Measurements from ENCODE around the gene MMEL1. TPM values are rescaled to one million over a fixed set of nuclear protein-coding genes. Genes with fewer than 3 reads are reported as not detected.

Gene MMEL1
- polyA plus RNA-seq, 1 of the 3 experiments (the other 2 are of a cell fraction): 0.16 TPM

GRCh38 chr1:2592672-2593071 is 40.1 kb downstream of the MMEL1 start:
- Histone ChIP-seq H3K27me3 (ENCODE audit: insufficient read depth) (no peaks in the 10 kb centered on the region), H3K36me3 (replicated peaks in 1 of 2; ENCODE audit: control insufficient read depth in 1 of 2, insufficient read depth in 2 of 2, low read length in 1 of 2) (peaks cover 0 to 5% of the 10 kb centered on the region in 2 experiments), H2AFZ (ENCODE audit: low read depth) (no peak overlapping the region), H3K9me3 (no peaks in the 10 kb centered on the region), H3K4me2 (no peak overlapping the region), H3F3A (replicated peaks; ENCODE audit: insufficient read depth) (no peaks in the 10 kb centered on the region), H3K4me3 (ENCODE audit: low read depth in 2 of 2, low read length in 1 of 2) (no peak overlapping the region), H3K9me2 (no peaks in the 10 kb centered on the region), H3K4me1 (ENCODE audit: control insufficient read depth in 1 of 2, insufficient read depth in 2 of 2, low read depth in 1 of 2, low read length in 1 of 2) (peaks cover 0 to 19% of the 10 kb centered on the region in 2 experiments; a peak in 2 of 4 replicates), H3K79me2 (ENCODE audit: insufficient read depth) (no peaks in the 10 kb centered on the region), H3K9ac (no peak overlapping the region), H4K20me1 (ENCODE audit: insufficient read depth) (no peaks in the 10 kb centered on the region), H3K27ac (ENCODE audit: low read depth in 2 of 2, low read length in 1 of 2) (no peak overlapping the region)
- 79% methylated on average over 5 of the region's 15 CpGs for WGBS (ENCODE audit: low lambda C conversion rate)
- POLR2A ChIA-PET: no interaction called here
- peak; percentile 21 for DNase-seq
- TF ChIP-seq FOXJ3 (CRISPR knock-in tag; IDR thresholded peaks at IDR 0.05): no peak
- no peak for TF ChIP-seq CHD2 (IDR thresholded peaks at IDR 0.05; ENCODE audit: low read length, partially characterized antibody)
- no peak for TF ChIP-seq SMC3 (IDR thresholded peaks at IDR 0.05; ENCODE audit: low read depth, low read length)
- TF ChIP-seq PBX3 (IDR thresholded peaks at IDR 0.05): no peak
- no peak for TF ChIP-seq NRF1 (IDR thresholded peaks at IDR 0.05; ENCODE audit: low read depth, low read length)
- no peak for TF ChIP-seq TCF12 (IDR thresholded peaks at IDR 0.05)
- no peak for TF ChIP-seq IRF3 (IDR thresholded peaks at IDR 0.05; ENCODE audit: low read depth, low read length)
- TF ChIP-seq YY1 (IDR thresholded peaks at IDR 0.05; ENCODE audit: low read depth): no peak
- TF ChIP-seq RXRA (IDR thresholded peaks at IDR 0.05; ENCODE audit: borderline replicate concordance, low read depth): no peak
- TF ChIP-seq ZBTB33 (IDR thresholded peaks at IDR 0.05; ENCODE audit: borderline replicate concordance, low read depth): no peak
- CTCF ChIA-PET: no interaction called here

GRCh38 chr1:2591581-2592261 is 41.1 kb downstream of the MMEL1 start:
- Histone ChIP-seq H3K79me2 (ENCODE audit: insufficient read depth) (no peaks in the 10 kb centered on the region; the same call in 1 of the 2 replicates), H3K4me1 (ENCODE audit: control insufficient read depth in 1 of 2, insufficient read depth in 2 of 2, low read depth in 1 of 2, low read length in 1 of 2) (peaks cover 0 to 23% of the 10 kb centered on the region in 2 experiments; a peak in 2 of 4 replicates), H4K20me1 (ENCODE audit: insufficient read depth) (no peaks in the 10 kb centered on the region), H2AFZ (ENCODE audit: low read depth) (no peak overlapping the region), H3K9me3 (no peaks in the 10 kb centered on the region), H3K4me3 (ENCODE audit: low read depth in 2 of 2, low read length in 1 of 2) (no peak overlapping the region), H3F3A (replicated peaks; ENCODE audit: insufficient read depth) (no peaks in the 10 kb centered on the region), H3K27ac (ENCODE audit: low read depth in 2 of 2, low read length in 1 of 2) (no peak overlapping the region), H3K36me3 (replicated peaks in 1 of 2; ENCODE audit: control insufficient read depth in 1 of 2, insufficient read depth in 2 of 2, low read length in 1 of 2) (peaks cover 0 to 5% of the 10 kb centered on the region in 2 experiments), H3K9me2 (no peaks in the 10 kb centered on the region), H3K4me2 (no peak overlapping the region), H3K27me3 (ENCODE audit: insufficient read depth) (no peaks in the 10 kb centered on the region), H3K9ac (no peak overlapping the region)
- peak; percentile 31 for DNase-seq
- ChIA-PET CTCF (no interaction called here), POLR2A (no interaction called here)
- TF ChIP-seq TAF1 (IDR thresholded peaks at IDR 0.05; ENCODE audit: borderline replicate concordance, low read depth, low read length) (no peak), RFX5 (IDR thresholded peaks at IDR 0.05; ENCODE audit: low read length) (no peak), REST (IDR thresholded peaks at IDR 0.05; ENCODE audit: low read depth, low read length) (no peak), MAX (IDR thresholded peaks at IDR 0.05; ENCODE audit: low read depth) (no peak), NRF1 (IDR thresholded peaks at IDR 0.05; ENCODE audit: low read depth, low read length) (no peak), IRF3 (IDR thresholded peaks at IDR 0.05; ENCODE audit: low read depth, low read length) (no peak), FOXJ3 (CRISPR knock-in tag; IDR thresholded peaks at IDR 0.05) (no peak), TEAD4 (IDR thresholded peaks at IDR 0.05; ENCODE audit: borderline replicate concordance, insufficient read depth) (no peak), SMC3 (IDR thresholded peaks at IDR 0.05; ENCODE audit: low read depth, low read length) (no peak), RAD21 (IDR thresholded peaks at IDR 0.05; ENCODE audit: low read length) (no peak)
- WGBS (ENCODE audit: low lambda C conversion rate): 40% methylated on average over 1 of the region's 12 CpGs
